GM18870 (cell line): ENCODE data around the gene EIF3M.
"Not testable (repeated sequence)": the region's sequence is repeated elsewhere in the genome, so short reads cannot be mapped to it uniquely, and the experiment has no call there.

Source experiments
- ATAC-seq: cut with Tn5 transposase; IDR thresholded peaks from one replicate; pipeline ENCODE4 v1.9.1; 2021; ENCODE audit warnings: moderate library complexity; ENCODE audit not compliant: unreplicated experiment

Gene EIF3M

DNA sequence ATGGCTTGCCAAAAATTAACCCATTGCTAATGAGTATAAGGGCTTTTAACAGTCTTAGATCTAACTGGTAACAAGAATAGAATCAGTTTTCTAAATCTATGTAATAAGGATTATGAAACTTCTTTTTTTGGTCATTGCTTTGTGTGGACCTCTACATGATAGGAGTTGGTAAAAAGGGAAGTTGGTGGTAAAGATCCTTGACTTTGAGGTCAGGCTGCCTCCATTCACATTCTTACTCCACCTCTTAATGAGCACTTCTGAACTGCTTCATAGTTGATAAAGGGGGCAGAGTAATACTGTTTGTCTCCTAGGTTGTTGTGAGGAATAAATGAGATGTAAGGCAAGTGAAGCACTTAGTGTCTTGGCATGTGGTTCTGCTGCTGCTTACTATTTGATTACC, 10.6 kb downstream of the EIF3M start:
- ATAC-seq = no peak

DNA sequence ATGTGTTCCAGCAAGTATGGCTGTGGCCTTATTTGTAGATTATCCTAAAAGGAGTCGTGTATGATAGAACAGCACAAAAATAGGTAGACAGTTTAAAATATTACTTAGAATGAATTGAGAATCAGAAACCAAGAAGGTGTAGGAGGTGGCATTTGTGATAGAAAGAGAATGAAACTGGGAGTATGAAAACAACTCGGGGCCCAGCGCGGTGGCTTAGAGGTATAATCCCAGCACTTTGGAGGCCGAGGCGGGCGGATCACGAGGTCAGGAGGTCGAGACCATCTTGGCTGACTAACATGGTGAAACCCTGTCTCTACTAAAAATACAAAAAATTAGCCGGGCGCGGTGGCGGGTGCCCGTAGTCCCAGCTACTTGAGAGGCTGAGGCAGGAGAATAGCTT, 12.5 kb downstream of the EIF3M start:
- ATAC-seq = not testable (repeated sequence)

DNA sequence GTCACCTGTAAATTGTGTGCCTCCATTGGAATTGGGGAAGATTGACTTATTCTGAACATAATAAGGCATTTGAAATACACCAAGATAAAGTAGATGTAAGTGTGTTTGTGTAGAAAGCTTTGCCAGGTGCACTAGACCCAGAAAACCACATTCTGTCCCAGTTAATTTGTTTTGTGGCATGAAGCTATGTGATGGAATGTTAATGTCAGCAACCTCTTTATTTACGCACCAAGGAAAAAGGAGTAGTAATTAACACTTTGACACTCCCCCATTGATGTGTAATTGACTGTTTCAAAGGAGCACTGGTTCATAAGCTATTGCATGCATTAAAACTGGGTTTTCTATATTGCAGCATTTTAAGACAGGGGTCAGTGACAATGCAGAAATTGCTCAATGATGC, 14.3 kb downstream of the EIF3M start:
- ATAC-seq = no peak

DNA sequence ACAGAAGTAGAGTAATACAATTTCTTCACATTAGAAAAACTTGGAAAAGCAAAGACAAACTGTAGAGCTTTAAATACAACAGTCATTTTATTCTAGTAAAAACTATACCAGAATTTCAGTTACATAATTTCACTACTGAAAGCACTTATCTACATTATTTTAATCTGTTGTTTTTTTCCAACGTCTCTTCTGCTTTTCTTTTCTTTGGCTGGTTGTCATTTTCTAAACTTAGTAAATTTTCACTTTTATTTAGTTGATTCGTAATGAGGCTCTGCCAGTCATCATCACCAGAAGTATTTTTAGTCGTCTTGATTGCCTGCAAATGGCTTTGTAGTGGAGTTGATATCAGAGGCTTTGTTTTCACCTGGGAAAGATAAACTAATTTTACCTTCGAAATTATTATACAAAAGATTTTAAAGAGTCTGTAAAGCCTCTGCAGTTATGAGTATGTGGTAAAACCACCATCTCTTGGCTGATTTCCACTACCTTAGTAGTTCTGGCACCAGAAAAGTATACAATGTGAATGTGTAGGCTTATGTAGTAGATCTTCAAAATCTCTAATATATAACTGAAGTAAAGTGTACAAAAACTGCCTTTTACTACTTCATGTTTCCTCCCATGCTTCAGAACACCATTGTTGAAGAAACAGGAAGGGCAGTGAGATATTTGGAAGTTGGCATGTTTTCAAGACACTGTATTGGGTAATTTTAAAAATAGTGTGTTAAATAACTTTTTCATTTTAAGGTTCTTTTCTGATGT, 19.2 kb downstream of the EIF3M start:
- ATAC-seq = no peak

DNA sequence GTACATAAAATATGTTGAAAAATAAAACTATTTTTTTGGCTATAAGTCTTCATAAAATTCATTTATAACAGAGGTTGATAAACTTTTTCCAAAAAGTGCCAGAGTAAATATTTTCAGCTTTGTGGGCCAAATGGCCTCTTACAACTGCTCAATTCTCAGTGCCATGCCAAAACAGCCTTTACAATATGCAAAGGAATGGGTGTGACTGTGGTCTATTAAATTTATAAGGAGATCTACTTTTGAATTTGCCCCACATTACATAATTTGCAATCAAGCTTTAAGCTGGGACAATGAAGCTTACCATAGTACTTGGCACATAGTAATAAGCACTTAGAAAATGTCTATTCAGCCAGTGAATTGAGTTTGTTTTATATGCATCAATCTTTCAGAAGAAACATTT, 22.6 kb downstream of the EIF3M start:
- ATAC-seq = no peak

DNA sequence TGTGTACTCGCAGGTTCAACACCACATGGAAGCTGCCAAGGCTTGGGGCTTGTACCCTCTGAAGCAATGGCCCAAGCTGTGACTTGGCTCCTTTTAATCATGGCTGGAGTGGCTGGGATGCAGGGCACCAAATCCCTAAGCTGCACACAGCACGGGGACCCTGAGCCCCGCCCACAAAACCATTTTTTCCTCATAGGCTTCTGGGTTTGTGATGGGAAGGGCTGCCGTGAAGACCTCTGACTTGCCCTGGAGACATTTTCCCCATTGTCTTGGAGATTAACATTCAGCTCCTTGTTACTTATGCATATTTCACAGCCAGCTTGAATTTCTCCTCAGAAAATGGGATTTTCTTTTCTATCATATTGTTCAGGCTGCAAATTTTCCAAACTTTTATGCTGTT, 25.2 kb downstream of the EIF3M start:
- ATAC-seq = not testable (repeated sequence)

DNA sequence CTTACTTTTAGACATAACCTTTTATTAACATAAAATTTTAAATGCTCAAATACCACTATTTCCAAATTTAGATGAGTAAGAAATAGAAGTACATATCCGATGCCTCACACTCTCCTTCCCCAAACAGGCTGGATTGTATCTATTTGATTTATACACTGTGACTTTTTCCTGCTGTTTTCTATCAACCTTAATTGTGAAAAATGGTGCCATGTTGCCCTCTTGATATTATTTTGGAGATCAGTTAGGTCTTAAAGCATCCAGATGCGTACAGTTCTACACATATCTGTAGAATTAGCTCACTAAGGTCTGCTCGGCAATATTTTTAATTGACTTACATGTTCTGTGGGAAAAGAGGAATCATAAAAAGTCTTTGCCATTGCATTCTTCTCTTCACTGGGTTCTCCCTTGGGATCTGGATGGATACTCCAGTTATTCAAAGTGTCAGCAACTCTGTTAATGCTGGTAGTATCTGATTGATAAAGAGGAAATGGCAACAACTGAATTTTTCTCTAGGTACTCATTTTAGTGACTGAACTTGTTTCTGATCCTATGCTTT, 27.2 kb downstream of the EIF3M start:
- ATAC-seq = no peak

DNA sequence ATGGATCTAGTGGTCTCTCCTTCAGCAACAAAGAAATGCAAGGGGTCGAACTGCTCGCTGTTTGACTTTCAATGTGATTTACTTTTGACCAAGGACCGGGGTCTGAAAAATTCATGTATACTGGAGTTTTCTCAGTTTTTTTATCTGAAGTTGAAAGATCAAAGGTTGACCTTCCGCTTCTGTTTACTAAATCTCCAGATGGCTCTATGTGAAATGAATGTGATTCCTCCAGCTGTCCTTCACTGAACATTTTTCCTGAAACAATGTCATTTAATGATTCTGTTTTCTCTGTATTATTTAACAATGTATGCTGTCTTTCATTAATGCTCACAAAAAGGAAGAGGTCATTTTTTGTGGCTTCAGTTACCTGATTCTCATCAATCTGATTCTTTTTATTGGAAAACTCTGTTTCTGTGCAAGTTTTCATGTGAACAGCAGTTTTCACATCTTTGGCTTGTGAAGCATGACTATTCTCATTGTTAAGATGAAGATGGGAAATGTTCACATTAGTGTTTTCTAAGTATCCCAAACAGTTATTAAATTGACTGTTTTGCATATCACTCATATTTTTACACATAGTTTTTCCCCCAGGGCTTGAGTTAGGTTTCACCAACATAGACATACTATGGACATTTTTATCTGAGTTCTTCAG, 30.0 kb downstream of the EIF3M start:
- ATAC-seq = no peak

DNA sequence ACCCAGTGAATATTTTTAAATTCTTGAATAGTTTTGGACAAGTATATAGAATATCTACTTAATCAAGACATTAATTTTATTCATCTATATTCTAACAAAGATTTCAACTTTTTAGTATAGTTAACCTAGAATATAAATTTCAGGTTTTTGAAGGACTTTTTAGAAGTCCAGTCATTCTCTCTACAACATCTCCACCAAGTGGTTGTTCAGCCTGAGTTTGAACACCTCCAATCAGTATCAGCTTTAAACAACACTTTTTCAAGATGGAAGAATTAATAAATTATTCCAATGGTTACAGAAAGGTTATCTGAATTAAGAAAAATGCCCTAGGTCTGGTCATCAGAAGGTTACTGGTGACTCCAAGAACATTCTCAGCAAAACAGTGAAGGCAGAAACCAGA, 31.8 kb downstream of the EIF3M start:
- ATAC-seq = no peak

DNA sequence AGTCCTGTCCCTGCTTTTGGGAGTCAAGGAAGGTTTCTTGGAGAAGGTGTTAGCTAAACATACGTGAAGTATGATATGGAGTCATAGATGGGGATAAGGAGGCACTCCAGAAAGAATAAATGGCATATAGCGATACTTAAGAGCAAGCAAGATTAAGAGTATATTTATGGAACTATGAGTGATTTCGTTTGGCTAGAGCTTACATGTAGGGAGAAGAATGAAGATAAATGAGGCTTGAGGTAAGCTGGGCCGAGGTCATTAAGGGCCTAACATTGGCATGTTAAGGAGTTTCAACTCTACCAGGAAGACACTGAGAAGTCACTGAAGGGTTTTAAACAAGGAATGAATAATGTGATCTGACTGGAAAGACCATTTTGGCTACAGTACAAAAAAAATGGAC, 33.3 kb downstream of the EIF3M start:
- no peak for ATAC-seq

DNA sequence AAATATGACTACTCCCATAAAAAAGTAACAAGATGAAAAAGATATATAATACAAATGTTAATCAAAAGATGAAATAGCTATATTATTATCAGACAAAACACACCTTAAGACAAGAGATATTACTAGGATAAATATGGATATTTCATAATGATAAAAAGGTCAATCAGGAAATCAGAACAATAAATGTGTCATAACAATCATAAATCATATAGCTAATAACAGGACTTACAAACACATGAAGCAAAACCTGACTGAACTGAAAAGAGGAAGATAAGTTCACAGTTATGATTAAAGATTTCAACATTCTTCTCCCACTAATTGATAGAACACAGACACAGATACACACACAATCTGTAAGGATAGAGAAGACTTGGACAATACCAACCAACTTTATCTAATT, 47.2 kb downstream of the EIF3M start:
- no peak for ATAC-seq

DNA sequence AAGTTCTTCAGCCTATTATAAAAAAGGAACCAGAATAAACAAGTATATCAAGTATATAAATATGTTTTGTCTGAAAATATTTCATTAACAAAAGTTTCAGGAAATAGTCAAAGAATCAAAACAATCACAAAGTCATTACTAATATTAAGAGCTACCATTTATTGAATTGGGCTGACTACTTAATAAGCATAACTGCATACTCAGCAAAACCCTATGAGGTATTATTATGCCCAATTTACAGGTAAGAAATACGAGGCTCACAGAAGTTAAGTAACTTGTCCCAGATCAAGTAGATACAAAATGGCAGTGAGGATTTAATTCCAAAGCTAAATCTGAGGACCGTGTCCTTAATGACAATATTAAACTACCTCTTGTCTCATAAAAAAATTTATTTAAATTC, 52.2 kb downstream of the EIF3M start:
- ATAC-seq = no peak

DNA sequence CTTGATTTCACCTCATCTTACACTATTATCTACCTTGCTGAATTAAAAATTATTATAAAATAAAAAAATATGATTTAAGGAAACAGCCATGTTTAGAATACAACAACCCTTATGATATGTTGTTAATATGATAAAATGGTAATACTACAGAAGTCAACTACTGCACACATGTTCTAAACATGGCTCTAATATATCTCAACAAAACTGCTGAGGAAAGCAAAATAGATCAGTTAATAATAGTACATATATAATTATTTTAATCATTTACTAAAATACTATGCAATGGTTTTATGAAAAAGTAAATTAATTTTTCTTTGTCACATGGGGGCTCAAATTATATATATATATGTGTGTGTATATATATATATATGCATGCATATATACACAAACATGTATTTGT, 57.7 kb downstream of the EIF3M start:
- ATAC-seq = no peak

DNA sequence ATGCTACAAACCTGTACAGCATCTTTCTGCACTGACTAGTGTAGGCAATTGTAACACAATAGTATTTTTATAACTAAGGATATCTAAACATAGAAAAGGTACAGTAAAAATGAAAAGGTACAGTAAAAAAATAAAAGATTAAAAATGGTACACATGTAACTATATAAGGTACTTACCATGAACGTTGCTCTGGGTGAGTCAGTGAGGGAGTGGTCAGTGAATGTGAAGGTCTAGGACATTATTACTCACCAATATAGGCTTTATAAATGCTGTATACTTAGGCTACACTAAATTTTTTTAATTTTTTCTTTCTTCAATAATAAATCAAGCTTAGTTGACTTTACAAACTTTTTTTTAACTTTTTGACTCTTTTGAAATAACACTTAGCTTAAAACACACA, 59.9 kb downstream of the EIF3M start:
- ATAC-seq = no peak
